HG03025 (cell line): ENCODE measurements around the gene CEP170B.
"Not testable (repeated sequence)": the region's sequence is repeated elsewhere in the genome, so short reads cannot be mapped to it uniquely, and the experiment has no call there.

Experiments
- ATAC-seq: cut with Tn5 transposase; IDR thresholded peaks from one replicate; pipeline ENCODE4 v1.9.1; 2021; ENCODE audit warnings: mild to moderate bottlenecking, moderate library complexity; ENCODE audit not compliant: unreplicated experiment, low FRiP score

The CEP170B gene

GRCh38 chr14:104888489-104889374 is 23.7 kb downstream of the CEP170B start:
- no peak for ATAC-seq

- ATAC-seq = no peak
These were observed 24.3 kb downstream of the CEP170B start for GRCh38 chr14:104889375-104889757.

GRCh38 chr14:104890292-104890691 is 25.2 kb downstream of the CEP170B start:
- not testable (repeated sequence) for ATAC-seq

GRCh38 chr14:104891121-104891551 is 26.1 kb downstream of the CEP170B start:
- ATAC-seq = no peak

GRCh38 chr14:104891664-104892530 is 26.8 kb downstream of the CEP170B start:
- ATAC-seq = no peak

GRCh38 chr14:104892531-104893434 is 27.7 kb downstream of the CEP170B start:
- ATAC-seq = no peak

- no peak for ATAC-seq
These were observed 28.6 kb downstream of the CEP170B start for GRCh38 chr14:104893435-104894207.

- ATAC-seq = no peak
These were observed 29.5 kb downstream of the CEP170B start for GRCh38 chr14:104894331-104895206.

GRCh38 chr14:104895207-104895785 is 30.2 kb downstream of the CEP170B start:
- no peak for ATAC-seq

- ATAC-seq = no peak
These were observed 31.0 kb downstream of the CEP170B start for GRCh38 chr14:104895786-104896661.

GRCh38 chr14:104897330-104898194 is 32.5 kb downstream of the CEP170B start:
- ATAC-seq = no peak

- no peak for ATAC-seq
These were observed 33.1 kb downstream of the CEP170B start for GRCh38 chr14:104898195-104898558.

GRCh38 chr14:104898870-104899510 is 33.9 kb downstream of the CEP170B start:
- no peak for ATAC-seq

GRCh38 chr14:104899781-104900180 is 34.7 kb downstream of the CEP170B start:
- ATAC-seq = no peak

- no peak for ATAC-seq
These were observed 35.8 kb downstream of the CEP170B start for GRCh38 chr14:104900639-104901512.
